Effector memory CD4-positive, alpha-beta T cell (primary cell): ENCODE measurements around the gene ALX3.

Experiments
- DNase-seq, 3 donors: peaks; one replicate each; pipeline ENCODE4 v3.0.0-alpha.2; 2020
- H3K27ac ChIP-seq: 2 replicates; pipeline ENCODE4 v1.7.0; 2013; ENCODE audit warnings: mild to moderate bottlenecking, low read length, moderate library complexity; ENCODE audit not compliant: insufficient read depth, poor library complexity, severe bottlenecking
- H3K27me3 ChIP-seq: replicated peaks from 2 replicates; pipeline ENCODE4 v1.7.0; 2013; ENCODE audit warnings: mild to moderate bottlenecking, low read length; ENCODE audit not compliant: insufficient read depth, control insufficient read depth, poor library complexity, severe bottlenecking
- H3K36me3 ChIP-seq: 2 replicates; pipeline ENCODE4 v1.7.0; 2013; ENCODE audit warnings: mild to moderate bottlenecking, low read length, moderate library complexity; ENCODE audit not compliant: control insufficient read depth, insufficient read depth
- H3K4me1 ChIP-seq: 2 replicates; pipeline ENCODE4 v1.7.0; 2013; ENCODE audit warnings: low read length, mild to moderate bottlenecking; ENCODE audit not compliant: control insufficient read depth, insufficient read depth, poor library complexity, severe bottlenecking
- H3K4me3 ChIP-seq: 2 replicates; pipeline ENCODE4 v1.7.0; 2013; ENCODE audit warnings: low read length, low read depth, mild to moderate bottlenecking; ENCODE audit not compliant: insufficient read depth, poor library complexity, severe bottlenecking
- H3K9me3 ChIP-seq: 2 replicates; pipeline ENCODE4 v1.7.0; 2013; ENCODE audit warnings: mild to moderate bottlenecking, low read length, moderate library complexity; ENCODE audit not compliant: control insufficient read depth

The ALX3 gene

DNA sequence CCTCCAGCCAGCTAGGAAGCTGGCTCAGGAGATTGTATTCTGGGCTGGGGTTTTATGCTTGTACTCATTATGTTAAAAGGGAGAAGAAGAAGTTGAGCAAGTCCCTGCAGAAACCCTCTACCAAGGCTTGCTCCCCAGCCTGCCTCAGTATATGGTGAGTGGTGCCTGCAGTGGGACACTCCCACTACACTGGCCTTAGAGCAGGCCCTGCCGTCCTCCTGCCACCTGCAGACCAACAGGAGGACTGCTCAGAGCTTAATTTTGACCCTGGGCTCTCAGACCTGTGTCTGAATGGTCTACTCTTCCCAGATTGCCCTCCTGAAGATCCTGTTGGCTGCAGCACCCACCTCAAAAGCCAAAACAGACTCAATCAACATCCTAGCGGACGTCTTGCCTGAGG lies 23.0 kb downstream of the ALX3 start:
- no peaks in the 10 kb centered on the region for H3K9me3 ChIP-seq
- DNase-seq, result no peak
- H3K4me1 ChIP-seq, result no peaks in the 10 kb centered on the region
- peaks cover 99% of the 10 kb centered on the region for H3K36me3 ChIP-seq
- H3K27me3 ChIP-seq, result no peaks in the 10 kb centered on the region
- H3K4me3 ChIP-seq, result no peak overlapping the region
- H3K27ac ChIP-seq, result no peak overlapping the region

DNA sequence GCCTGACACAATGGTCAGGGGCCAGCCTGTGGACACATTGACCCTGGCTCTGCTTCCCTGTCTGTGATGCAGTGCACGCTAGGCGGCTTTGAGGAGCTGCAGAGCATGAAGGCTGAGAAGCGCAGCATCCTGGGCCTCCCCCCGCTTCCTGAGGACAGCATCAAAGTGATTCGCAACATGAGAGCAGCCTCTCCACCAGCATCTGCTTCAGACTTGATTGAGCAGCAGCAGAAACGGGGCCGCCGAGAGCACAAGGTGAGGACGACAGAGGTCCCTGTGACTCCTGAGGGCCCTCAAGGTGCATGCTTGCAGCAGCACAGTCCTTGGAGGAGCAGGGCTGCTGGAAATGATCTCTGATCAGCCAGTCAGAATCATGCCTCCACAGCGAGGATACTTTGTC lies 27.5 kb downstream of the ALX3 start:
- H3K36me3 ChIP-seq, result peaks cover 100% of the 10 kb centered on the region
- no peak for DNase-seq
- H3K9me3 ChIP-seq, result no peaks in the 10 kb centered on the region
- no peaks in the 10 kb centered on the region for H3K4me1 ChIP-seq
- H3K27ac ChIP-seq, result no peak overlapping the region
- no peak overlapping the region for H3K4me3 ChIP-seq
- H3K27me3 ChIP-seq, result no peaks in the 10 kb centered on the region

DNA sequence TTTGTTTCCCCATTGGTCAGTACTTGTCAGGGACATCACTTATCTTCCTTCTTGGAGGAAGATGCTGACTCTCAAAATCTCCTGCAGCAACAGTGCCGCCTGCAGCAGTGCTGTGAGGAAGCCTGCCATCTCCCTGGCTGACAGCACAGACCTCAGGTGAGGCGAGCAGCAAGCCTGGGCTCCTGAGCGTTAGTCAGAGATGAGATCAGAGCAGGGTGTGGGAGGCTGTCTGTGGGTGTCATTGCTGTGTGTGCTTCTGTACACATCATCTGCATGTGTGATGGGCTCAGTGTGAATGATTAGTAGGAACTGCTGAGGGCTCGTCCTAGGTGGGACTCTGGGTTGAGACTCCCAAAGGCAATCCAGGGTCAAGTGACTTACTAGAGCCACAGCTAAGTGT lies 29.9 kb downstream of the ALX3 start:
- H3K9me3 ChIP-seq, result no peaks in the 10 kb centered on the region
- H3K36me3 ChIP-seq, result peaks cover 76% of the 10 kb centered on the region
- DNase-seq, result no peak
- H3K27ac ChIP-seq, result no peak overlapping the region
- no peaks in the 10 kb centered on the region for H3K27me3 ChIP-seq
- peaks cover 8% of the 10 kb centered on the region for H3K4me1 ChIP-seq
- H3K4me3 ChIP-seq, result no peak overlapping the region

DNA sequence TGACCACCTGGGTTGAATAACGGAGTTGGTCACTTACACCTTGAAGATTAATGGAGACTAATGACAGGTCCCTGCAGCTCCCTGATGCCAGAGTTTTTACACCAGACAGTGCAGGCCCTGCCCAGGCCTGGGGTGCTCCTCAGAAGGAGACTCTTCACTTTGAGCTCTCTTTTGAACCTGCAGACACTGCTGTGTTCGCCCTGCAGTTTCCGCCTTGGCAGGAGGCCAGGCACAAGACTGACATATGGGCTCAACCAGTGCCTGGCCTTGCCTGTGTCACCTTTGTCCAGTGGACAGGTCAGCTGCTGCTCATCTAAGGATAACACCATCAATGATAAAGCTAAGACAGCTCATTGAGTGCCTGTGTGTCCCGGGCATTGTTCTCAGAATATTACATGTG lies 30.8 kb downstream of the ALX3 start:
- no peak for DNase-seq
- H3K4me3 ChIP-seq, result no peak overlapping the region
- H3K27me3 ChIP-seq, result no peaks in the 10 kb centered on the region
- H3K4me1 ChIP-seq, result peaks cover 11% of the 10 kb centered on the region
- peaks cover 67% of the 10 kb centered on the region for H3K36me3 ChIP-seq
- H3K27ac ChIP-seq, result no peak overlapping the region
- H3K9me3 ChIP-seq, result no peaks in the 10 kb centered on the region

DNA sequence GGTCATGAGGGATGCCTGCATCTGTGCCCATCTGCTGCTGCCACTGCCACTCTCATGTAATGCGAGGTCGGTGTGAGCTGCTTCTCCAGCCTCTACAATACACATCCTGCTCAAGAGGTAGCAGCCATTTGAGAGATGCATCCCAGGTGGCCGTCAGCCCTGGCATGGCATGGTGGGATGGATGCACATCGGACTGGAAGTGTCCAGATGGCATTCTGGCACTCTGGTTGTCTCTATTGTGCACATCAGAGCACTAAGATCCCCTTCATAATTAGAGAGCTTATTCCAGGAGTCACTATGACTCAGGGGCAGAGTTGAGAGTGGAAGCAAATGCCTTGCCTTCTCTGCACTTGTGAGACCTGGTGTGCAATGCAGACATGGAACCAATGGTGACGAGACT lies 32.2 kb downstream of the ALX3 start:
- Histone ChIP-seq H3K9me3 (no peaks in the 10 kb centered on the region), H3K4me1 (peaks cover 18% of the 10 kb centered on the region), H3K27me3 (no peaks in the 10 kb centered on the region), H3K4me3 (no peak overlapping the region), H3K36me3 (peaks cover 53% of the 10 kb centered on the region), H3K27ac (no peak overlapping the region)
- no peak for DNase-seq

DNA sequence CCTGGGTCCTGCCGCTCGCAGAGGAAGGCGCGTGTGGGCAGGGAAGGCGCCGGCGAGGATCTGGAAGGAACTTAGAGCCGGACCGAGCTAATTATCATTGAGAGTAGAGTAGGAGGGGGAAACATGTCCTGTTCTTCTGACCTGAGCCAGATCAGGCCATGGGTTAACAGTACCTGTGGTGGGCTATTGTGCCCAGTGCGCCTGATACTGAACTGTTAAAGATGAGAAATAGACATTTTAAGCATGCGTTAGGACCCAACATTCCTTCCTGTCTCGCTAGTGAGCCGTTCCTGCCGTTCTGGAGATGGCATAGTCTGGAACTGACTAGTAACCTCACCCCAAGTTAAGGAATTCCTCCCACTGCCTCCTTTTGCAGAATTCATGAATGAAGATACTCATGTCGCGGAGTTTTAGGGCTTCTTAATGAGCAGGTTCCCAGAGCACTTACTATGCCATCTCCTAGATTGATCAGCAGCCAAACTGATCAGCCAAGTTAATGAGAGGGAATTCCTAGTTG lies 35.2 kb downstream of the ALX3 start:
- no peak for DNase-seq
- Histone ChIP-seq H3K27ac (peak overlapping the region; percentile 91), H3K36me3 (peaks cover 23% of the 10 kb centered on the region), H3K27me3 (no peaks in the 10 kb centered on the region), H3K9me3 (no peaks in the 10 kb centered on the region), H3K4me1 (peaks cover 21% of the 10 kb centered on the region), H3K4me3 (peak overlapping the region; percentile 85)

DNA sequence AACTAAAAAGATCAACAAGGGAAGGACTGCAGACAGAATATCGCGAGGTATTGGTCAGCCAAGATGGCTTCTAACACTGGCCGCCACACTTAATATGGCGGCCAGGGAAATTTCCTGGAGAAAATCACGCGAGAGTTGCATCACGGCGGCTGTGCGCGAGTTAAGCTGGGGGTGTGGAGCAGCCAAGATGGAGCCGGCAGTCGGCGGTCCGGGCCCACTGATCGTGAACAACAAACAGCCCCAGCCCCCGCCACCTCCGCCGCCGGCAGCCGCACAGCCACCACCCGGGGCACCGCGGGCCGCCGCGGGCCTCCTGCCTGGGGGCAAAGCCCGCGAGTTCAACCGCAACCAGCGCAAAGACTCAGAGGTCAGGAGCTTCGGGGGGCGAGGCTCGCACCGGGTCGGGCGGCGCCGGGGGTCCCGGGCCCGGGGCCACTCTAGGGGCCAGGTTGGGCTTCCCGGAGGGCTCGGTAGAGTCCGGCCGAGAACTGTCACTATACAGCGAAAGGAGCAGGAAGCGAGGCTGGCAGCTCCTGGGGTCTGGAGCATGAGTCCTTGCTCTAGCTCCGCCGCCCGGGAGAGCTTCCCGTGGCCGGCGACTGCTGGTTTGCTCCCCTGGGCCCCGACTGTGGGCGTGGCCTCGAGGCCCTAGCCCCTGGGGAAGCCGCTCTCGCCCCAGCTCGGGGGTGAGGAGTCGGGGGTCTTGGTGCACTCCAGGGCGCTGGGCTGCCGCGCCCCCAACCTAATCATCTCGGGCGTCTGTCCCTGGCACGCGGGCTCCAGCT lies 35.8 kb downstream of the ALX3 start, which contains the start of gene STRIP1:
STRIP1 (plus strand) TSS at position 174 of the 785 bp plus-strand sequence; CDS start at position 188, 14 bp downstream.
- Histone ChIP-seq H3K4me3 (peak within 1 kb of the TSS; percentile 85), H3K27ac (peak within 1 kb of the TSS; percentile 91), H3K4me1 (peaks cover 21% of the 10 kb centered on the region), H3K27me3 (no peaks in the 10 kb centered on the region), H3K36me3 (peaks cover 17% of the 10 kb centered on the region), H3K9me3 (no peaks in the 10 kb centered on the region)
- peak; percentile 82 to 91 (median 88) for DNase-seq

DNA sequence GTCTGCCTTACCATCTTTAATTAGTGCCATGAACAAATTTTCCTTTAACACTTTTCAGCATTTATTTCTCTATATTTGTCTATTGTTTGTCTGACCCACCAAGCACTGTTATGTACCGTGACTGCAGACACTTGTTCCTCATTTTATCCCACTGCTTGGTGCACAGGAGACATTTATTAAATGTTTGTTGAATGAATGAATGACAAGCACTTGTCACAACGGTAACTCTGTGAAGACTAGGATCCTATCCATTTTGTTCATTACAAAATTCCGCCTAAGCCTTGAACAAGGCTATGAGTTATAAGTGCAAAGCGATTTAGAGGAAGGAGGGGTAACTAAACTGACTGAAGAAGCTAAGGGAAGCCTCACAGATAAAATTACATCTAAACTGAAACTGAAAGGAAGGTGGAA lies 36.4 kb downstream of the ALX3 start:
- no peaks in the 10 kb centered on the region for H3K27me3 ChIP-seq
- no peak for DNase-seq
- H3K4me3 ChIP-seq, result peak overlapping the region; percentile 27
- H3K9me3 ChIP-seq, result no peaks in the 10 kb centered on the region
- H3K36me3 ChIP-seq, result peaks cover 11% of the 10 kb centered on the region
- peak overlapping the region; percentile 65 for H3K27ac ChIP-seq
- H3K4me1 ChIP-seq, result peaks cover 21% of the 10 kb centered on the region

DNA sequence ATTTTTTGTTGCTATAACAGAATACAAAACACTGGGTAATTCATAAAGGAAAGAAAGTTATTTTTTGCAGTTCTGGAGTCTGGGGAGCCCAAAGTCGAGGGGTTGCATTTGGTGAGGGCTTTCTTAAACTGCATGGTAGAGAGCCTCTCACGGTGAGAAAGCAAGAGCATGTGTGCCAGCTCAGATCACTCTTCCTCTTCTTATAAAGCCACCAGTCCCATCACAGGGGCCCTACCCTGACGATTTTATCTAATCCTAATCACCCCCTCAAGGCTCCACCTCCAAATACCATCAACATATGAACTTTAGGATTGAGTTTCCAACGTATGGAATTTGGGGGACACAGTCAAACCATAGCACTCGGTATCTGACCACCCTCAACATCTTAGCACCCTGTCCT lies 37.1 kb downstream of the ALX3 start:
- Histone ChIP-seq H3K36me3 (peaks cover 4% of the 10 kb centered on the region), H3K4me3 (no peak overlapping the region), H3K27me3 (no peaks in the 10 kb centered on the region), H3K27ac (no peak overlapping the region), H3K4me1 (peaks cover 21% of the 10 kb centered on the region), H3K9me3 (no peaks in the 10 kb centered on the region)
- DNase-seq, result no peak

DNA sequence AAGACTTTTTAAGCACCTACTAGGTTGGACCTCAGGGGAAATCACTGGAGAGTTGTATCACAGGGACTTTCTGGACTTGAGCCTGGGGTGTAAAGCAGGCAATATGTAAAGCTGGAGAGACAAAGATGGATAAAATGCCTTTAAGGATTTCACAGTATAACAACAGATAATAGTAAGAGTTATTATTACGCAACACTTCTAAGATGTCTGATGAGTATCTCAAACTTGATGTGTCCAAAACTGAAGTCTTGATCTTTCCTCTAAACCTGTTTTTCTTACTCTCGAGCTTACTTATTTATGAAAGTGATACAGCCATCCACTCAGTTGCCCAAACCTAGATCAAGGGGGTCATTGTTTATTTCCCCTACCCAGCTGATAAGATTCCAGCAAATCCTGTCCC lies 38.1 kb downstream of the ALX3 start:
- Histone ChIP-seq H3K4me1 (peaks cover 21% of the 10 kb centered on the region), H3K36me3 (no peaks in the 10 kb centered on the region), H3K4me3 (no peak overlapping the region), H3K9me3 (no peaks in the 10 kb centered on the region), H3K27ac (no peak overlapping the region), H3K27me3 (no peaks in the 10 kb centered on the region)
- no peak for DNase-seq
